ENCODE measurements around the gene TMX2. TPM values are rescaled to one million over a fixed set of nuclear protein-coding genes. Genes with fewer than 3 reads are reported as not detected.
"Not testable (repeated sequence)": the region's sequence is repeated elsewhere in the genome, so short reads cannot be mapped to it uniquely, and the experiment has no call there.

TMX2 gene
- total RNA-seq, 5 donors from 2014 or later (not counting 1 experiment from before 2014, with no cell fraction given), result 34.5 to 55.9 (median 51.2) TPM

DNA sequence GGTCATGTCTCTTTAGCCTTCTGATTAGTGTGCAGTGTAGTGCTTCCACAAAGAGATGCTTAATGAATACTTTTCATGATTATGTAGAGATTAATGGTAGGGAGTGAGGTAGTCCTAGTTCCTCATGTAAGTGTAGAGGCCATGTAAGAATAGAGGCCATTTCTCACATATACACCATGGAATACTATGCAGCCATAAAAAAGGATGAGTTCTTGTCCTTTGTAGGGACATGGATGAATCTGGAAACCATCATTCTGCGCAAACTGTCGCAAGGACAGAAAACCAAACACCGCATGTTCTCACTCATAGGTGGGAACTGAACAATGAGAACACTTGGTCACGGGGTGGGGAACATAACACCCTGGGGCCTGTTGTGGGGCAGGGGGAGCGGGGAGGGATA lies 21.9 kb upstream of the TMX2 start:
- peaks cover 50% of the 10 kb centered on the region for H3K36me3 Mint-ChIP-seq
- ATAC-seq (replicated peaks in 1 of 4); H3K4me3 ChIP-seq (ENCODE audit: control insufficient read depth in 1 of 2, extremely low read depth in 1 of 2, low read length in 1 of 2); H3K4me3 Mint-ChIP-seq; CTCF ChIA-PET; POLR2A ChIA-PET; H3K27me3 Mint-ChIP-seq; H3K4me1 ChIP-seq (ENCODE audit: control insufficient read depth in 1 of 2, extremely low read depth in 1 of 2, insufficient read depth in 2 of 2, low read length in 2 of 2); H3K9me3 ChIP-seq; H3K9me3 Mint-ChIP-seq; H3K27me3 ChIP-seq (replicated peaks in 1 of 2; ENCODE audit: control insufficient read depth in 2 of 2, extremely low read depth in 1 of 2, insufficient read depth in 2 of 2, low read length in 1 of 2); H3K27ac ChIP-seq (ENCODE audit: low read length); DNase-seq: not testable (repeated sequence)
- peak overlapping the region in 1 of 2 donors; percentile 24 for H3K27ac Mint-ChIP-seq
- H3K36me3 ChIP-seq (ENCODE audit: control insufficient read depth in 2 of 2, extremely low read depth in 1 of 2, insufficient read depth in 1 of 2, low read length in 1 of 2), result peaks cover 8 to 87% of the 10 kb centered on the region in 2 donors
- 100% methylated on average over 2 of the region's 5 CpGs for WGBS (ENCODE audit: insufficient coverage)
- peaks cover 0 to 11% (median 2%) of the 10 kb centered on the region in 3 donors for H3K4me1 Mint-ChIP-seq

DNA sequence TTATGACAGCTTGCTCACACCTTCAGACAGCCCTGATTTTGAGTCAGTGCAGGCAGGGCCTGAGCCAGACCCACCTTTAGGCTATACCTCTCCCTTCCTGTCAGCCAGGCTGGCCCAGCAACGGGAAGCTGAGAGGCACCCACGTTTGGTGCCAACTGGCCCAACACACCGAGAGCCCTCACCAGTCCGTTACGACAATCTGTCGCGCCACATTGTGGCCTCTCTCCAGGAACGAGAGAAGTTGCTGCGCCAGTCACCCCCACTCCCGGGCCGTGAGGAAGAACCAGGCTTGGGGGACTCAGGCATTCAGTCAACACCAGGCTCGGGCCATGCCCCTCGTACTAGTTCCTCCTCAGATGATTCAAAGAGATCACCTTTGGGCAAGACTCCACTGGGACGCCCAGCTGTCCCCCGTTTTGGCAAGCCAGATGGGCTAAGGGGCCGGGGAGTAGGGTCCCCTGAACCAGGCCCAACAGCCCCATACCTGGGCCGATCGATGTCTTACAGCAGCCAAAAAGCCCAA lies 13.5 kb upstream of the TMX2 start:
- Histone ChIP-seq H3K36me3 (ENCODE audit: control insufficient read depth in 2 of 2, extremely low read depth in 1 of 2, insufficient read depth in 1 of 2, low read length in 1 of 2) (peaks cover 19 to 80% of the 10 kb centered on the region in 2 donors), H3K4me3 (ENCODE audit: control insufficient read depth in 1 of 2, extremely low read depth in 1 of 2, low read length in 1 of 2) (no peak overlapping the region), H3K27ac (ENCODE audit: low read length) (no peak overlapping the region), H3K27me3 (replicated peaks in 1 of 2; ENCODE audit: control insufficient read depth in 2 of 2, extremely low read depth in 1 of 2, insufficient read depth in 2 of 2, low read length in 1 of 2) (no peaks in the 10 kb centered on the region), H3K9me3 (no peaks in the 10 kb centered on the region), H3K4me1 (ENCODE audit: control insufficient read depth in 1 of 2, extremely low read depth in 1 of 2, insufficient read depth in 2 of 2, low read length in 2 of 2) (no peaks in the 10 kb centered on the region)
- Mint-ChIP-seq H3K27ac (no peak overlapping the region), H3K36me3 (peaks cover 30% of the 10 kb centered on the region), H3K4me1 (peaks cover 0 to 8% (median 0%) of the 10 kb centered on the region in 3 donors), H3K27me3 (no peaks in the 10 kb centered on the region), H3K9me3 (no peaks in the 10 kb centered on the region), H3K4me3 (no peak overlapping the region)
- CTCF ChIA-PET, result no interaction called here
- DNase-seq (no peak), ATAC-seq (replicated peaks in 1 of 4) (peak in 2 of 4 experiments; percentile 9 to 31)
- POLR2A ChIA-PET, result interaction anchor here in 1 of 2 donors (0.6 kb wide), 1 partner anchor 25 kb away, joined by 6 read pairs; no protein-coding TSS in a partner anchor
- 97% methylated on average over 16 of the region's 18 CpGs for WGBS (ENCODE audit: insufficient coverage)

DNA sequence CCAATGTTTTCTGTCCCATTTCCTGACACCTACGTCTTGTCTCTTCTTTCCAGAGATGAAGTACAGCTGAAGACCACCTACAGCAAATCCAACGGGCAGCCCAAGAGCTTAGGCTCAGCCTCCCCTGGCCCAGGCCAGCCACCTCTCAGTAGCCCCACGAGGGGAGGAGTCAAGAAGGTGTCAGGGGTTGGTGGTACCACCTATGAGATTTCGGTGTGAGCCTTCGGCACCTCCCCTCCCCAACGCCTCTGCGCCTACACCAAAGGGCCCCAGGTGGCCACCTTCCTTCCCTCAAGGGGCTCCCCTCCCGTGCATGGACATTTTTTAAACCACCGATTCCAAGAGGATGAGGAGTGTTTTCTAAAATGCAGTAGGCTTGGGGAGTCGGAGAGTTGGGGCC lies 12.6 kb upstream of the TMX2 start:
- WGBS (ENCODE audit: insufficient coverage), result no CpG with 5 or more reads among the region's 10 CpGs
- Mint-ChIP-seq H3K27me3 (no peaks in the 10 kb centered on the region), H3K4me3 (no peak overlapping the region), H3K36me3 (peaks cover 38% of the 10 kb centered on the region), H3K4me1 (peaks cover 0 to 8% (median 0%) of the 10 kb centered on the region in 3 donors), H3K27ac (peak overlapping the region in 1 of 2 donors; percentile 16), H3K9me3 (no peaks in the 10 kb centered on the region)
- Histone ChIP-seq H3K4me1 (ENCODE audit: control insufficient read depth in 1 of 2, extremely low read depth in 1 of 2, insufficient read depth in 2 of 2, low read length in 2 of 2) (no peaks in the 10 kb centered on the region), H3K9me3 (no peaks in the 10 kb centered on the region), H3K4me3 (ENCODE audit: control insufficient read depth in 1 of 2, extremely low read depth in 1 of 2, low read length in 1 of 2) (no peak overlapping the region), H3K36me3 (ENCODE audit: control insufficient read depth in 2 of 2, extremely low read depth in 1 of 2, insufficient read depth in 1 of 2, low read length in 1 of 2) (peaks cover 25 to 80% of the 10 kb centered on the region in 2 donors), H3K27me3 (replicated peaks in 1 of 2; ENCODE audit: control insufficient read depth in 2 of 2, extremely low read depth in 1 of 2, insufficient read depth in 2 of 2, low read length in 1 of 2) (no peaks in the 10 kb centered on the region), H3K27ac (ENCODE audit: low read length) (no peak overlapping the region)
- CTCF ChIA-PET, result no interaction called here
- no peak for DNase-seq
- no peak for ATAC-seq (replicated peaks in 1 of 4)
- POLR2A ChIA-PET, result no interaction called here

DNA sequence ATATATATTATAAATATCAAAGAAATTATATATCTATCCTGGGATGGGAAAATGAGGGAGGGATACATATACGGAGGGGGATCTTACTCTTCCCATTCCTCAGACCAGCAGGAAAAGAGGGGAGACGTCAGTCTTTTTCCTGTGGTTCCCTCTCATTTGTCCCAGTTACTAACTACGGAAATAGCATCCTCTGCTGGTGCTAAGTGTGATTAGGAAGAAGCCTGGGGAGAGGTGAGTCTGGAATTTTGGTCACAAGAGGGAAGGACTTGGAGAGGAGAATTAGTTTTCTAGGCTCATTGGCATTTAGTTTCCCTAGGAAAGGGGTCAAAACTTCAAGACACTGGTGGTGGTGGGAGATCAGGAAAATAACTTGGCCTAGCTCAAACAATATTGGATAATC lies 12.0 kb upstream of the TMX2 start:
- WGBS (ENCODE audit: insufficient coverage), result no CpG with 5 or more reads among the region's 3 CpGs
- Histone ChIP-seq H3K36me3 (ENCODE audit: control insufficient read depth in 2 of 2, extremely low read depth in 1 of 2, insufficient read depth in 1 of 2, low read length in 1 of 2) (peaks cover 25 to 77% of the 10 kb centered on the region in 2 donors), H3K4me3 (ENCODE audit: control insufficient read depth in 1 of 2, extremely low read depth in 1 of 2, low read length in 1 of 2) (no peak overlapping the region), H3K27ac (ENCODE audit: low read length) (no peak overlapping the region), H3K4me1 (ENCODE audit: control insufficient read depth in 1 of 2, extremely low read depth in 1 of 2, insufficient read depth in 2 of 2, low read length in 2 of 2) (no peaks in the 10 kb centered on the region), H3K9me3 (no peaks in the 10 kb centered on the region), H3K27me3 (replicated peaks in 1 of 2; ENCODE audit: control insufficient read depth in 2 of 2, extremely low read depth in 1 of 2, insufficient read depth in 2 of 2, low read length in 1 of 2) (no peaks in the 10 kb centered on the region)
- Mint-ChIP-seq H3K27me3 (no peaks in the 10 kb centered on the region), H3K27ac (peak overlapping the region in 1 of 2 donors; percentile 55), H3K9me3 (no peaks in the 10 kb centered on the region), H3K4me1 (peaks cover 0 to 8% (median 0%) of the 10 kb centered on the region in 3 donors), H3K36me3 (peaks cover 40% of the 10 kb centered on the region), H3K4me3 (no peak overlapping the region)
- POLR2A ChIA-PET, result no interaction called here
- CTCF ChIA-PET, result interaction anchor here in 1 of 2 donors (0.6 kb wide), 2 partner anchors 17 to 102 kb away, joined by 3 read pairs; no protein-coding TSS in a partner anchor
- no peak for ATAC-seq (replicated peaks in 1 of 4)
- DNase-seq, result no peak

DNA sequence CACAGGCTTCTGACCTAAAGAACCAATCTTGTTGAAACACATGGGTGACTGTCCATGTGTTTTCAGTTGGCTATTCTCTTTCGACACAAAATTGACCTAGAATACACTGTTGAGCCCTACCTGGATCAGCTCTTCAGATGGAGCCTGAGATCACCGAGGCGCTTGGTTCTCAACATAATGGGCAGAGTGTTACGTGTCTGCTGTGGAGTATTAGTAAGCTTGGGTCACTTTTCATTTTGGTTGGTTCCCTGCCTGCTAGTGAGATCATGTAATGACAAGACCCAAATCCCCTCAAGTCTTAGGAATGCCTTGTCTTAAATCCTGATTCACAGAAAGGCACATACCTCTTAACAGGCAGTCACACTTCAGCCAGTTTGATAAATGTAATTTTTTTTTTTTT lies 9.1 kb upstream of the TMX2 start:
- Mint-ChIP-seq H3K9me3 (no peaks in the 10 kb centered on the region), H3K27ac (no peak overlapping the region), H3K4me1 (peaks cover 4 to 5% (median 4%) of the 10 kb centered on the region in 3 donors), H3K4me3 (no peak overlapping the region), H3K27me3 (no peaks in the 10 kb centered on the region), H3K36me3 (peaks cover 32% of the 10 kb centered on the region)
- DNase-seq (no peak), ATAC-seq (replicated peaks in 1 of 4) (no peak)
- WGBS (ENCODE audit: insufficient coverage), result 100% methylated on average over 3 of the region's 4 CpGs
- H3K36me3 ChIP-seq (ENCODE audit: control insufficient read depth in 2 of 2, extremely low read depth in 1 of 2, insufficient read depth in 1 of 2, low read length in 1 of 2), result peaks cover 23 to 53% of the 10 kb centered on the region in 2 donors
- CTCF ChIA-PET, result interaction anchor here (0.7 to 1.7 kb wide), 4 partner anchors 11 to 245 kb away, joined by 3 to 6 read pairs (median 3); partner anchors contain the start of gene BTBD18 (in 1 of the 2)
- H3K4me3 ChIP-seq (ENCODE audit: control insufficient read depth in 1 of 2, extremely low read depth in 1 of 2, low read length in 1 of 2), result no peak overlapping the region
- POLR2A ChIA-PET, result interaction anchor here (0.6 to 0.7 kb wide), 2 partner anchors 361 to 367 kb away, joined by 5 to 7 read pairs; no protein-coding TSS in a partner anchor
- H3K27ac ChIP-seq (ENCODE audit: low read length), result no peak overlapping the region
- H3K4me1 ChIP-seq (ENCODE audit: control insufficient read depth in 1 of 2, extremely low read depth in 1 of 2, insufficient read depth in 2 of 2, low read length in 2 of 2), result no peaks in the 10 kb centered on the region
- no peaks in the 10 kb centered on the region for H3K9me3 ChIP-seq
- H3K27me3 ChIP-seq (replicated peaks in 1 of 2; ENCODE audit: control insufficient read depth in 2 of 2, extremely low read depth in 1 of 2, insufficient read depth in 2 of 2, low read length in 1 of 2), result no peaks in the 10 kb centered on the region

DNA sequence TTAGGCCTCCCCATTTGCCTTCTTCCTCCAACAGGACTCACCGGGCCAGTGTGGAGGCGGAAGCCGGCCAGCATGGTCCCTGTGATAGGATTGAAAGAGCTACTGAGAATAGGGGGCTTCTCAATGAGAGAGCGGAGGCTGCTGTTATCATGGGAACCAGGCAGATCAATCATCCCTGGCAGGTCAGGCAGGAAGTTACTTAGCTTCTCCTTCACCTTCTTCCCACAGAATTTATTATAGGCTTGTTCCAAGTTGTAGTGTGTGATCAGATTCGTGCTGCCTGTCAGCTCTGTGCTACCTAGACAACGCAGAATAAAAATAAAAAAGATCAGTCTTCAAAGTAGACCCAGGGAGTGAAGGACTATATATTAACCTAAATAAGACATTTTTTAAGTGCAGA lies 7.5 kb upstream of the TMX2 start:
- CTCF ChIA-PET, result no interaction called here

More for the DNA sequence above, 7.5 kb upstream of the TMX2 start:
- H3K4me3 ChIP-seq (ENCODE audit: control insufficient read depth in 1 of 2, extremely low read depth in 1 of 2, low read length in 1 of 2), result no peak overlapping the region
- DNase-seq (no peak), ATAC-seq (replicated peaks in 1 of 4) (no peak)
- Mint-ChIP-seq H3K9me3 (no peaks in the 10 kb centered on the region), H3K4me3 (no peak overlapping the region), H3K27me3 (no peaks in the 10 kb centered on the region), H3K36me3 (peaks cover 25% of the 10 kb centered on the region), H3K27ac (peak overlapping the region in 1 of 2 donors; percentile 48), H3K4me1 (peaks cover 10 to 13% (median 10%) of the 10 kb centered on the region in 3 donors)
- H3K36me3 ChIP-seq (ENCODE audit: control insufficient read depth in 2 of 2, extremely low read depth in 1 of 2, insufficient read depth in 1 of 2, low read length in 1 of 2), result peaks cover 10 to 37% of the 10 kb centered on the region in 2 donors
- no peaks in the 10 kb centered on the region for H3K4me1 ChIP-seq (ENCODE audit: control insufficient read depth in 1 of 2, extremely low read depth in 1 of 2, insufficient read depth in 2 of 2, low read length in 2 of 2)
- H3K27me3 ChIP-seq (replicated peaks in 1 of 2; ENCODE audit: control insufficient read depth in 2 of 2, extremely low read depth in 1 of 2, insufficient read depth in 2 of 2, low read length in 1 of 2), result no peaks in the 10 kb centered on the region
- no peaks in the 10 kb centered on the region for H3K9me3 ChIP-seq
- POLR2A ChIA-PET, result interaction anchor here in 1 of 2 donors (1.7 kb wide), 1 partner anchor 9 kb away, joined by 7 read pairs; no protein-coding TSS in a partner anchor
- no peak overlapping the region for H3K27ac ChIP-seq (ENCODE audit: low read length)
- no CpG with 5 or more reads among the region's 6 CpGs for whole genome bisulfite sequencing (ENCODE audit: insufficient coverage)
